IgD-negative memory B cell (primary cell): ENCODE results near the gene MMP3. TPM values are rescaled to one million over a fixed set of nuclear protein-coding genes. Genes with fewer than 3 reads are reported as not detected.
"Not testable (repeated sequence)": the region's sequence is repeated elsewhere in the genome, so short reads cannot be mapped to it uniquely, and the experiment has no call there.

ENCODE experiments used
- H3K27ac Mint-ChIP-seq, 3 donors: one replicate each; pipeline ENCODE4 v1.8.0; 2020 to 2022; ENCODE audit warnings: mild to moderate bottlenecking in 3 of 3, mixed read lengths in 3 of 3, moderate library complexity in 1 of 3
- H3K27me3 Mint-ChIP-seq: one replicate; pipeline ENCODE4 v1.8.0; 2021; ENCODE audit warnings: mixed read lengths
- H3K36me3 Mint-ChIP-seq: one replicate; pipeline ENCODE4 v1.8.0; 2020; ENCODE audit warnings: mild to moderate bottlenecking, mixed read lengths
- H3K4me1 Mint-ChIP-seq, 3 donors: one replicate each; pipeline ENCODE4 v1.8.0; 2020 to 2022; ENCODE audit warnings: mixed read lengths in 3 of 3, mild to moderate bottlenecking in 1 of 3
- H3K4me3 Mint-ChIP-seq, 4 donors: one replicate each; pipeline ENCODE4 v1.8.0; 2020 to 2022; ENCODE audit warnings: mild to moderate bottlenecking in 4 of 4, mixed read lengths in 4 of 4, moderate library complexity in 3 of 4
- H3K9me3 Mint-ChIP-seq, 3 donors: one replicate each; pipeline ENCODE4 v1.8.0; 2020 to 2021; ENCODE audit warnings: mixed read lengths in 3 of 3, mild to moderate bottlenecking in 1 of 3
- polyA plus RNA-seq: library from polyadenylated mRNA; unstranded; fragments of 300-500 nt; fragmentation: Illumina TruSeq; gene quantifications from one replicate; pipeline ENCODE4 v1.2.3, GENCODE V29; 2021

The MMP3 gene
- not detected for polyA plus RNA-seq

DNA sequence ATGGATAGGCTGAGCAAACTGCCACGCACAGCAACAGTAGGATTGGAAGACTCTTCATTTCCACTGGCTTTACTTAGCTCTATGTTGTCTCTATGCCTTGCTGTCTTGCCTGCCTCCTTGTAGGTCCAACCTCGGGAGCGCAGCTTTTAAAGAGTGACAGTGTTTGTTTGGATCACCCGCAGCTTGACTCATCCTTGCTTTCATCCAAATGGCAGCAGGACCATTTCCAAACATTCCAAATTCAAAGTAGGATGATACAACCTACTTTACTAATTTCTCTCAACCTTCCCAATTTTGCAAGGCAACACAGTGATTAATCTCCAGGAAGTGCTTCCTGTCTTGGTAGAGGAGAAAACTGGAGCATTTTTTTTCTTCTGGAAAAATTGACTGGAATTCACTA is at the start of gene MMP3:
MMP3 (minus strand) TSS at position 121 of the 400 bp plus-strand sequence; CDS start at position 58, 63 bp downstream.
- peaks cover 3% of the 10 kb centered on the region for H3K27me3 Mint-ChIP-seq
- H3K36me3 Mint-ChIP-seq: no peaks in the 10 kb centered on the region
- H3K9me3 Mint-ChIP-seq: no peaks in the 10 kb centered on the region
- no peak within 1 kb of the TSS for H3K4me3 Mint-ChIP-seq
- H3K4me1 Mint-ChIP-seq: no peaks in the 10 kb centered on the region
- no peak within 1 kb of the TSS for H3K27ac Mint-ChIP-seq

DNA sequence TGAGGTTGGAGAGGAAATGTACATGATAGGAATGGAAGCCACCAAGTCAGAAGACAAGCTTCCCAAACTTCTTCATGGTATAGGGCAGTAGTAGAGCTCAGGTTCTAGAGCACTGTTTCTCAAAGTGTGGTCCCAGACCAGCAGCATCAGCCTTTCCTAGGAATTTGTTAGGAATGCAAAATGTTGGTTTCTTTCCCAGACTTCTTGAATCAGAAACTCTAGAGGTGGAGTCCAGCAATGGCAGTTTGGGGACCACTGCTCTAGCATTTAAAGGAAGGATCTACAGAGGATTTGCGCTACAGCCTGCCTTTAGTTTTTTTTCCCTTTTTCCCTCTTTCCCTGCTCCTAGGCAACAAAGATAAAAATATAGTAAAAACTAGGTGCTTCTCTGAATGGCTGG is 48.3 kb upstream of the MMP3 start:
- no peak overlapping the region for H3K27ac Mint-ChIP-seq
- H3K27me3 Mint-ChIP-seq: no peaks in the 10 kb centered on the region
- peaks cover 3 to 17% (median 16%) of the 10 kb centered on the region in 3 donors for H3K9me3 Mint-ChIP-seq
- no peaks in the 10 kb centered on the region for H3K36me3 Mint-ChIP-seq
- H3K4me1 Mint-ChIP-seq: no peaks in the 10 kb centered on the region
- no peak overlapping the region for H3K4me3 Mint-ChIP-seq

DNA sequence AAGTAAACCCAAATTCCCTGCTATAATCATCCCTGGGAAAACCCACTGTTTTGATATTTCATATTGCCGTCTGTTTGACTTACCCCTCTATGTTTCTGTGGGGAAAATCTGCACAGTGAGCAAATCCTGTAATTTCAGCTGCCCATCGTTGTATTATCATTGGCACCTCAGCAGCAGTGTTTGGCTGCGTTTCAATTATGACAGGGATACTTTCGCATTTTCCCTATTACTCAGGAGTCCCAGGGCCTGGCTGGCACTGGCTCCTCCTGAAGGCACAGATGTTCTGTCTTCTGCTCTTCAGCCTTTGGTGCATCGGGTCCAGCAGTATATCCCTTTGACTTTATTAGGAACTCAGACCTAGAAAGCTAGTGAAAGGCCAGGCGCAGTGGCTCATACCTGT is 43.6 kb upstream of the MMP3 start:
- no peak overlapping the region for H3K4me3 Mint-ChIP-seq
- no peaks in the 10 kb centered on the region for H3K27me3 Mint-ChIP-seq
- peaks cover 0 to 2% (median 0%) of the 10 kb centered on the region in 3 donors for H3K9me3 Mint-ChIP-seq
- H3K27ac Mint-ChIP-seq: no peak overlapping the region
- H3K36me3 Mint-ChIP-seq: no peaks in the 10 kb centered on the region
- peaks cover 0 to 4% (median 0%) of the 10 kb centered on the region in 3 donors for H3K4me1 Mint-ChIP-seq

DNA sequence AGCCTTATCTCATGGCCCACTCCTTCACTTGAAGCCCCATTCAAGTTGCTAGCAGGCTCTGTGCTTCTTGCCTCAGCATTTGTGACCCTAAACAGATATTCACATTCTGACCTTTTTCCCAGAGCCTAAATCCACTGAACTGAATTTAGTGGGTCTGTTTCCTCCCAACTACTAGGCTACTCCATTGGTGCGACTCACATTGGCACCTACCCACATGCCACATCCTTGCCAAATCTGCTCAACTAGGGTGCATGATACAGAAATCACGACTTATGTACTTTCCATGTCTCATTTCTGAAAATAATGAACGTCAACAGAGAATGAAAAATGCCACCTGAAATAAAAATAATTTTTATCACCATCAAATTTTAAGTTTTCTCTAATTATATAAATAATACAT is 39.7 kb upstream of the MMP3 start:
- Mint-ChIP-seq H3K27ac (peak overlapping the region in 1 of 3 donors; percentile 20), H3K27me3 (peaks cover 5% of the 10 kb centered on the region), H3K9me3 (no peaks in the 10 kb centered on the region), H3K4me1 (peaks cover 0 to 4% (median 0%) of the 10 kb centered on the region in 3 donors), H3K4me3 (no peak overlapping the region), H3K36me3 (no peaks in the 10 kb centered on the region)

DNA sequence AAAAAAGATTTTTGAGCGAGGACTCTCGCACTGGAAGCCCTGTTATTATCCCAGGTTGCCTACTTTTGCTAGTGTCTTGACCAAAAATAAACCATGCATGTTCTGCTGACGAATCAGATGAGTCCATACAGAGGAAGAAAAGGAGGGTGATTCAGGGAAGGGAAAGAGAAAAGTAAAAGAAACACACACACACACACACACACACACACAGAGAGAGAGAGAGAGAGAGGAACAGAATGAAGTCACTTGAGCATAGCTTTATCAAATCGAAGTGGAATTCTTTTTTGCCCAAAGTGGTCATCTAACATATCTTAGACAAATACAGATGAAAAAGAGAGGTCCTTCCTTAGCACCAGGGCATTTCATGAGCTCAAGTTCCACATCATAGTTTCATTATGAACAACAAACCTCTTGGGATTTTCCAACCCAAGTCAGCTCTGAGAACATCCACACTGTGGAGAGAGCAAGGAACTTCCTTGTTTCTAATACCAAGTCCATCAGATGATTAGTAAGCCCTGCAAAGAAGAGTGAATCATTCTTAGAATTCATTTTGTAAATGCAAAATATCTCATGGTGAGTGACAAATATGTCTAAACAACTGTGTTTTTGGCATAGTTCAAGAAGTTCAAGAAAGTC is 39.1 kb upstream of the MMP3 start:
- H3K36me3 Mint-ChIP-seq: no peaks in the 10 kb centered on the region
- H3K9me3 Mint-ChIP-seq: no peaks in the 10 kb centered on the region
- peaks cover 5% of the 10 kb centered on the region for H3K27me3 Mint-ChIP-seq
- no peak overlapping the region for H3K4me3 Mint-ChIP-seq
- no peak overlapping the region for H3K27ac Mint-ChIP-seq
- H3K4me1 Mint-ChIP-seq: peaks cover 0 to 4% (median 0%) of the 10 kb centered on the region in 3 donors

DNA sequence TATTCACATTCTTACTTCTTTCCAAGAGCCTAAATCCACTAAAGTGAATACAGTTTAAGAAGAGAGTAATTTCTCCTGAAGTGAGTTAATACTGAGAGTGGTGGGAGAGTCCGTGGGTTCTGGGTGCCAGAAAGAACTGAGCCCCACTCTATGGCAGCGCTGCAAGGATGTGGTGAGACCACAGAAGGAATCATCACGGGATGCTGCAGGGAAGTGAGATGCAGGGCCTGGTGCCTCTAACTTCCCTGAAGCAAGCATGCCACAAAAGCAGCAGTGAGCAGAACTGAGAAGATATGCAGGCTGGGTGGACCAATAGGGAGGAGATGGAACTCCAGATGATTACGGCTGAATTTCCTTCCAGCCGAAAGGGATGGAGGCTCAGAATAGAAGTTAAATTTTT is 36.4 kb upstream of the MMP3 start:
- H3K4me1 Mint-ChIP-seq: peaks cover 0 to 4% (median 0%) of the 10 kb centered on the region in 3 donors
- H3K27me3 Mint-ChIP-seq: peaks cover 5% of the 10 kb centered on the region
- no peaks in the 10 kb centered on the region for H3K36me3 Mint-ChIP-seq
- no peaks in the 10 kb centered on the region for H3K9me3 Mint-ChIP-seq
- H3K4me3 Mint-ChIP-seq: no peak overlapping the region
- H3K27ac Mint-ChIP-seq: peak overlapping the region in 1 of 3 donors; percentile 93

DNA sequence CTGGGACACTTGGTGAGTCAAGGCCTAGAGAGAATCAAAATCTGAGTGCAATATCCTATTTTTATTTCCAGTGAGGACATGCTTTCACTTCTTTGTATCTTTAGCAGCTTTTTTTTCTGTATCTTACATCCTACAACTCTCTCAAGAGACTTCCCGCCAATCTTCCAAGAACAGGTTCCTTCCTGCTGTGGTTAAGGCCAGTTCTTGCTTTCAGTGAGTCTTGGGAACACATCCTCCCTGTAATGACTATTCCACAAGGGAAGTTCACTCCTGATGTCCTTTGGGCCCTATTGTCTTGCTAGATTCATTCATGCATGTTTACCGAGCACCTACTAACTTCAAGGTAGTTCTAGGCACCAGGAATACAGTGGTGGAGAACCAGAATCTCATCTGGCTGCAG is 35.2 kb upstream of the MMP3 start:
- H3K4me1 Mint-ChIP-seq: peaks cover 0 to 4% (median 0%) of the 10 kb centered on the region in 3 donors
- H3K9me3 Mint-ChIP-seq: no peaks in the 10 kb centered on the region
- H3K27ac Mint-ChIP-seq: no peak overlapping the region
- H3K27me3 Mint-ChIP-seq: peaks cover 5% of the 10 kb centered on the region
- no peak overlapping the region for H3K4me3 Mint-ChIP-seq
- H3K36me3 Mint-ChIP-seq: no peaks in the 10 kb centered on the region

DNA sequence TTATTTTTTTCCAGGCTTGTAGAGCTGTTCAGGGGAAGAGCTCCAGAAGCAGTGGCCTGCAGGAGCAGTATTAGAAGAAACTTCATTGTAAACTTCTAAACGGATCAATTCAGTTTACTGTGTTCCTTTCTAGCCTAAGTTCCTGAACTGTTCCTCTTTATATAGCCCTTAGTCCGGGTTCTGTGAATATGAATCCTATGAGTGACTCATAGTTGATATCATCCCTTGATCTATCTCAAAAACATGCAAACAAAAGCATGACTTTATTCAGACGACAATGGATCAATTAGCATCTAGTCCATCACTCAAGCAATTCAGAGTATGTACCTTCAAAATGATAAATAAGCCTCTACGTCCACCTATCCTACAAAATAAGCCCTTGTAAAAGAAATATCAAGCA is 31.4 kb upstream of the MMP3 start, which contains the start of gene MMP12:
MMP12 (minus strand) TSS at position 131 of the 400 bp plus-strand sequence; CDS start at position 86, 45 bp downstream.
- no peak within 1 kb of the TSS for H3K27ac Mint-ChIP-seq
- H3K4me3 Mint-ChIP-seq: no peak within 1 kb of the TSS
- peaks cover 0 to 2% (median 0%) of the 10 kb centered on the region in 3 donors for H3K9me3 Mint-ChIP-seq
- no peaks in the 10 kb centered on the region for H3K4me1 Mint-ChIP-seq
- H3K36me3 Mint-ChIP-seq: peaks cover 2% of the 10 kb centered on the region
- peaks cover 5% of the 10 kb centered on the region for H3K27me3 Mint-ChIP-seq

DNA sequence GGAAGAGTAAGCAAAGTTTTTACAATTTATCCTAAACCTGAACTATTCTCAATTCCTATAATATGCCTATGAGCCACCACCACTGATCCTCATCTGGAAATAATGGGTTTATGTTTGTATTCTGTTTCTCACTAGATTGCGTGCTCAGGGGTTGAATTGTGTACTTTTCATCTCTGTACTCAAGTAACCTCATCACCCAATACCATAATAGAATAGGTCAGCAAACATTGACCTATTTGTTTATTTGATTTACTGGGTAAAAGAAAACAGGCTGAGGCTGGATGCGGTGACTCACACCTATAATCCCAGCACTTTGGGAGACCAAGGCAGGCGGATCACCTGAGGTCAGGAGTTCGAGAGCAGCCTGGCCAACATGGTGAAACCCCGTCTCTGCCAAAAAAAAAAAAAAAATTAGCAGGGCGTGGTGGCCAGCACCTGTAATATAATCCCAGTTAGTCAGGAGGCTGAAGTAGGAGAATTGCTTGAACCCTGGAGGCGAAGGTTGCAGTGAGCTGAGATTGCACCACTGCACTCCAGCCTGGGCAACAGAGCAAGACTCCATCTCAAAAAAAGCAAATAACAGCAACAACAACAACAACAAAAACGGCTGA is 26.1 kb upstream of the MMP3 start:
- H3K36me3 Mint-ChIP-seq, H3K9me3 Mint-ChIP-seq: not testable (repeated sequence)

DNA sequence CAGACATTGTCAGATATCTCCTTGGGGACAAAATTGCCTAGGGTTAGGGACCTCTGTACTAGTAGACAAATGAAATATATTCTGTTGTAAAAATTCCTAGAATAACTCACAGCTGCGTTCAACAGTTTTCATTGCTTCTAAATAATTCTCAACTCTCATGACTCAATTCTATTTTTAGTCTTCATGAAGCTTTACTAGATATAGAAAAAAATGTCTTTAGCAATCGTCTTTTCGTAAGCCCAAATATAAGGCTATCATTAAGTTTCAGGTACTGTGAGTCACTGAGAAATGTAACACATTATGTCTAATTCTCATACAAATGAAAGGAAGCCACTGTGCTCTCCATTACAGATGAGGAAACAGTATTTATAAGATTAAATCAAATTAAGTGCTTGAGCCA is 24.9 kb upstream of the MMP3 start:
- peaks cover 5% of the 10 kb centered on the region for H3K27me3 Mint-ChIP-seq
- H3K4me3 Mint-ChIP-seq: no peak overlapping the region
- H3K9me3 Mint-ChIP-seq: peaks cover 0 to 2% (median 0%) of the 10 kb centered on the region in 3 donors
- no peaks in the 10 kb centered on the region for H3K4me1 Mint-ChIP-seq
- no peak overlapping the region for H3K27ac Mint-ChIP-seq
- peaks cover 2% of the 10 kb centered on the region for H3K36me3 Mint-ChIP-seq

More for the DNA sequence above, 26.1 kb upstream of the MMP3 start:
- H3K27ac Mint-ChIP-seq, H3K4me3 Mint-ChIP-seq, H3K27me3 Mint-ChIP-seq, H3K4me1 Mint-ChIP-seq: not testable (repeated sequence)

DNA sequence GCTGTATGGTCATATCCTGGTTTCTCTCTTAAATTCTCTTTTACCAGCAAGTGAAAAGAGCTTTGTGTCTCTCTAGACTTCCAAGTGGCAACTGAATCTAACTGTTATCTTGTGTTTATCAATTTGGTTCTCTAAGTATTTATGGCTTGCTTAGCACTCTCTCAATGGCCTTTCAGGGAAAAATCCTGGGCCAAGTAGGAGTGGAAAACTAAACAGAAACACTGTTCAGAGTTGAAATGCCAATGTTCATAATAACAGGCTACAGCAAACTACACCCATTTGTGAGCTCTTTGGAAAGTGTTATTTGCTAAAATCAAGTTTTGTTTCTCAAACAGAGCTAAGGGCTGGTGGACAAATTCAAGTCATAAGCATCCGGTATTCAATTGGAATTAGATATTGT is 21.3 kb upstream of the MMP3 start:
- no peaks in the 10 kb centered on the region for H3K36me3 Mint-ChIP-seq
- H3K4me1 Mint-ChIP-seq: no peaks in the 10 kb centered on the region
- peaks cover 4% of the 10 kb centered on the region for H3K27me3 Mint-ChIP-seq
- H3K4me3 Mint-ChIP-seq: no peak overlapping the region
- no peak overlapping the region for H3K27ac Mint-ChIP-seq
- no peaks in the 10 kb centered on the region for H3K9me3 Mint-ChIP-seq

DNA sequence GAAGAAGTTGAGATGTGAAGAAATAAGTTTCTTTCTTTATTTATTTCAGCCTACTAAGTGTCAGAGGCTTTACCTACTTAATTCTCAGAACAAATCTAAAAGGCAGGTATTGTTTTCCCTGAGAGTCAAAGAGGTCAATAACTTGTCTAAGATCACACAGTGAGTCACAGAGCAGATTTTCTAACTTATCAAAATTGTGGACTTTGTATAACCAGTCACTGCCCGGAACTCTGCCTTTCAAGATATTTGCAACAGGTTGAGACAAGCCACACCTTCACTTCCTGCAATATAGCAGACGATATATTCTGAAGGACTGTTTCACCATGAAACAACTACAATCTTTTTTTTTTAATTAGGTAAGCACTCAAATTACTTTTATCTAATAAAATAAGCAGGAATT is 10.5 kb upstream of the MMP3 start:
- Mint-ChIP-seq H3K4me3 (no peak overlapping the region), H3K36me3 (no peaks in the 10 kb centered on the region), H3K4me1 (no peaks in the 10 kb centered on the region), H3K27ac (no peak overlapping the region), H3K27me3 (peaks cover 4% of the 10 kb centered on the region), H3K9me3 (no peaks in the 10 kb centered on the region)

DNA sequence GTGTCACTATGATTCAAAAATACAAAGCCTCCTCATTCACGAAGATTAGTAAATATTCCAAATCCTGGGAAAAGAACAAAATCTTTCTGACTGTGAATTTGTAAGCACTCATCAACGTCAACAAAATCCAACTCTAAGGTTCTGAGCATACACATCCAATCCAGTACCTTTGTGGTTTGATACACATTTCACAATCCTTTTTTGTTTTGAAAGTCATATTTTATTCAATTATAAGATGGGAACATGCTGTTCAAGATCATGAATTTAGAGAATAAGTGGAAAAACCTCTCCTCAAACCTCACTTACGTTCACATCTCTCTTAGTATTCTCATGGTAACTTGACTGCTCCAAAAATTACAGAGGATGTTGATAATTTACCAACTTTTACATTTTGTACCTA is 9.6 kb upstream of the MMP3 start:
- no peak overlapping the region for H3K4me3 Mint-ChIP-seq
- peaks cover 4% of the 10 kb centered on the region for H3K27me3 Mint-ChIP-seq
- H3K27ac Mint-ChIP-seq: no peak overlapping the region
- H3K4me1 Mint-ChIP-seq: no peaks in the 10 kb centered on the region
- H3K9me3 Mint-ChIP-seq: no peaks in the 10 kb centered on the region
- H3K36me3 Mint-ChIP-seq: no peaks in the 10 kb centered on the region

DNA sequence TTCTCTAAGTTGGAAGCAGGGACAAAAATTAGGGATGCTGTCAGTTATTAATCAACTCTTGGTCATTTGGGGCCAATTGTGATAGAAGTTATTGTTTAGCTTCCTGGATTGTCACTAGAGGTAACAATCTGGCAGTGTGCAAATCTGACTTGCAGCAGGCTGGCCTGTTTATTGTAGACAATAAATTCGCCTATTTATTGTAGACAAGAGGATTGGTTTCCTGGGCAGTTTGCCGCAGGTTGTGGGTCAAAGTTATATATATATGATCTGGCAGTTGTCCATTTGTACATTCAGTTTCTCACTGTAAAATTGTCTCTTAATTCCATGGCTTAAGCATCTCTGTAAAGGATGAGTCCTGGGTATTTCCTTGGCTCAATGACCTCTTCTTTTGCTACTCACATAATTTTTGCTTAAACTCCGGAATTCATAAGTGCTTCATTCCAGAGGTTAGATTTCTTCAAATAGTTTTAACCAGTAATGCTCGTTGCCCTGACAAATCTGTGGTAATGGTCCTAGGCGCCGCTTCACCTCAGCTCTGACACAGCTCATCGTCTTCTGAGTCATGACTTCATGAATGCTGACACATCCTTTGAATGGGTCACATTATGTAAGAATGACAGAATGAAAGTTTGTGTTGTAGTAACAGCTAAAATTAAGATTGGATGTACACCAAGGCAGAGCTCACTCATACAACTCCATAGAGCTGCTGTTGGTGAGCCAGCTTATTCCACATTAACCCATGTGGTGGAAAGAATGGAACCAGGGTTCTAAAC is 7.8 kb upstream of the MMP3 start:
- Mint-ChIP-seq H3K4me3 (no peak overlapping the region), H3K36me3 (no peaks in the 10 kb centered on the region), H3K27me3 (peaks cover 7% of the 10 kb centered on the region), H3K27ac (no peak overlapping the region), H3K4me1 (no peaks in the 10 kb centered on the region), H3K9me3 (no peaks in the 10 kb centered on the region)

DNA sequence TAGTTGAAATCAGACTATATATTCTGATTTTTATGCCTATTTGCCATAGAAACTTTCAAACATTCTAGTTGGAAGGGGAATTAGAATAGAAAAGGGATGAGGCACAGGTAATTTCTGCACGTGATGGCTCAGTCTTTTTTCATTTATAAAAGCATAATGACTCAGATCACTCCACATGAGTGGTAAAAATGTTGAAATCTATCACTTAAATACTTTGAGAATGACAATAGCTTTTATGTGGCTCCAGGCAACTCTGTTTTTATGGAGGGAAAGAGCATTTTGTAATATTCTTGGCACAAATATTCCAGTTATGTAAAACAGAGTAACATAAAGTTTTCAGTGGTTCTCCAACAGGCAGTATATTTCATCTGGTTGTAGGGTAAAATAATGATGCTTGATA is 5.9 kb upstream of the MMP3 start:
- H3K27ac Mint-ChIP-seq: no peak overlapping the region
- no peaks in the 10 kb centered on the region for H3K36me3 Mint-ChIP-seq
- H3K27me3 Mint-ChIP-seq: peaks cover 3% of the 10 kb centered on the region
- no peaks in the 10 kb centered on the region for H3K9me3 Mint-ChIP-seq
- H3K4me3 Mint-ChIP-seq: no peak overlapping the region
- no peaks in the 10 kb centered on the region for H3K4me1 Mint-ChIP-seq
